D721Med (cell line): ENCODE data around the gene NCMAP.

ENCODE experiments used
- DNase-seq: peaks from one replicate; pipeline ENCODE4 v3.0.0; 2011; ENCODE audit warnings: low spot score; ENCODE audit not compliant: insufficient read length
- FAIRE-seq: peaks from 2 replicates; lab custom pipeline; 2011; peaks lifted over from hg19 to GRCh38; lab: Jason Lieb, UNC
- TF ChIP-seq, protein P1 (sequence below): IDR thresholded peaks from 2 replicates; pipeline ENCODE4 v1.5.1; 2012; ENCODE audit warnings: mild to moderate bottlenecking, control low read depth; ENCODE audit not compliant: insufficient read depth; ENCODE audit errors: missing control alignments

Gene NCMAP

DNA sequence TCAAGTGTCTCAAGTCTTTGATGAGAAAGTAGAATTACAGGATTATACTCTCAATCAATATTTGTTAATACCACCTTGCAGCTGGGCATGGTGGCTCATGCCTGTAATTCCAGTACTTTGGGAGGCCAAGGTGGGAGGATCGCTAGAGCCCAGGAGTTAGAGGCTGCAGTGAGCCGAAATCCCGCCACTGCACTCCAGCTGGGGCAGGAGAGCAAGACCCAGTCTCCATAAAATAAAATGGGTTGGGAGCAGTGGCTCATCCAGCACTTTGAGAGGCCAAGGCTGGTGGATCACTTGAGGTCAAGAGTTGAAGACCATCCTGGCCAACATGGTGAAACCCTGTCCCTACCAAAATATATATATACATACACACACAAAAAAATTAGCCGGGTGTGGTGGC lies 1.2 kb upstream of the NCMAP start:
- TF ChIP-seq, protein P1, sequence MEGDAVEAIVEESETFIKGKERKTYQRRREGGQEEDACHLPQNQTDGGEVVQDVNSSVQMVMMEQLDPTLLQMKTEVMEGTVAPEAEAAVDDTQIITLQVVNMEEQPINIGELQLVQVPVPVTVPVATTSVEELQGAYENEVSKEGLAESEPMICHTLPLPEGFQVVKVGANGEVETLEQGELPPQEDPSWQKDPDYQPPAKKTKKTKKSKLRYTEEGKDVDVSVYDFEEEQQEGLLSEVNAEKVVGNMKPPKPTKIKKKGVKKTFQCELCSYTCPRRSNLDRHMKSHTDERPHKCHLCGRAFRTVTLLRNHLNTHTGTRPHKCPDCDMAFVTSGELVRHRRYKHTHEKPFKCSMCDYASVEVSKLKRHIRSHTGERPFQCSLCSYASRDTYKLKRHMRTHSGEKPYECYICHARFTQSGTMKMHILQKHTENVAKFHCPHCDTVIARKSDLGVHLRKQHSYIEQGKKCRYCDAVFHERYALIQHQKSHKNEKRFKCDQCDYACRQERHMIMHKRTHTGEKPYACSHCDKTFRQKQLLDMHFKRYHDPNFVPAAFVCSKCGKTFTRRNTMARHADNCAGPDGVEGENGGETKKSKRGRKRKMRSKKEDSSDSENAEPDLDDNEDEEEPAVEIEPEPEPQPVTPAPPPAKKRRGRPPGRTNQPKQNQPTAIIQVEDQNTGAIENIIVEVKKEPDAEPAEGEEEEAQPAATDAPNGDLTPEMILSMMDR, result no peak
- FAIRE-seq (no peak), DNase-seq (no peak)

DNA sequence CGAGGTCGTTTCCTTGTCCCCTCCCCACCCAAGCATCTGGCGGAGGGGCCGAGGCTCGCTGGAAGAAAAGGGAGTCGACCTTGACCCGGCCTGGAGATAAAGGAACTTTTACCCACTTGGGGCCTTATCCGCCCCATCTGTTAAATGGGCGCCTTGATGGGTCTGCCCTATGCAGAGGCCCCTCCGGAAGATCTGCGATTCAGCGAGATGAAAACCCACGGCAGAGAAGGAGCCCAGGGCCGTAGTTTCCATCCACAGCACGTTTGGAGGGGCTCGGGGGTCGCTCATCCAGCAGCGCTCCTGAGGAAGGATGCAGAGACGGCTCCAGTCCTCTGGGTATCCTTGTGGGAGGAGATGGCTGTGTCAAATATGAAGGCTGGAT lies 518 bp downstream of the NCMAP start:
- TF ChIP-seq, protein P1, result no peak
- DNase-seq (no peak), FAIRE-seq (no peak)

DNA sequence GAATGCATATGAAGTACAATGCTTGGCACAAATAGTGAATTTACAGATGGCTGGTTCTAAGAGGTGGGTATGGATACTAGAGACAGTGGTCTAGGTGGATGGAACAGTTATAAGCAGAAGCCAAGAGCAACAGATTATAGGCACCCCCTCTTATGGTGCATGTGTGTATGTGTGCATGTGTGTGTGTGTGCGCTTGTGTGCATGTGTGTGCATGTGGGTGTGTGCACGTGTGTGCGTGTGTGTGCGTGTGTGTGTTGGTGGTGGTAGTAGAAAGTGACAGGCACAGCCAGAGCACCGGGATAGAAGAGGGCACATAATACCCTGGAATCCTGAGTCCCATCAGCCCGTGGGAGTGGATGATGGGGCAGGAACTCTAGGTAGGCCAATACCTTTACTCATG lies 1.3 kb downstream of the NCMAP start:
- TF ChIP-seq, protein P1, result no peak
- DNase-seq, result no peak
- FAIRE-seq, result no peak

DNA sequence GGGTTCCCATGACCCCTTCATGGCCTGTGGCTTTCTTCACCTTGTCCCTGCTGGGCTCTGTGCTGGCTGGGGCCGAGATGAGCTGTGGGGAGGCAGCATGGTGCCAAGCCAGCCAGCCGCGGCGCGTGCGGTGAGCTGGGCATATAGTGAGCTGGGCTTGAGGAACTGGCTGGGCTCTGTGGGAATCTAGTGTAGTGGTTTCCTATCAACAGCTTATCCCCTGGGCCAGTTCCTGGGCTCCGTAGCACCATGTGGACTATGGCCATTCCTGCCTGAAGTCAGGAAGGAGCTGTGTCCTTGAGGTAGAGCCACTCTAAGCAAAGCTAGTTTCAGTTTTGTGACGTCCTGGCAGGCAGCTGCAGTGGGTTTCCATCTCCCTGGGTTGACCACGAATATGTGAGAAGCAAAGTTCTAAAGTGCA lies 1.8 kb downstream of the NCMAP start:
- TF ChIP-seq, protein P1, result no peak
- FAIRE-seq, result no peak
- no peak for DNase-seq

DNA sequence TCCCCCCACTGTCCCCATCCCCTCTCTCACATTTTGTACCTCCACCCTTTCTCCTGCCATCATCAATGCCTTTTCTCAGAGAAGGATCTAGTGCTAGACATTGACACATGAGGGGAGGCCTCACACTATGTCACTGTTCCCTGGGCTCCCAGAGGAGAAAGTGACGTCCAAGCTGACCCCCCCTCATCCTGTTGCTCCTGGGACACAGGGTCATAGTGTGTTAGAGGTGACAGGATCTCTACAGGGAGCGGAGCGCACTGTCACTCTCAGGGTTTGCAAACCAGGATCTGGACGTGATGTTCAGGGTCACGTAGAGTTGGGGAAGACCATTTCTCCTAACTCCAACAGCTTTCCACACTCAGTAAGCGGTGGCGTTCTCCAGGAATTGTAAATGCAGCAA lies 2.6 kb downstream of the NCMAP start:
- DNase-seq (no peak), FAIRE-seq (no peak)
- TF ChIP-seq, protein P1, result no peak

DNA sequence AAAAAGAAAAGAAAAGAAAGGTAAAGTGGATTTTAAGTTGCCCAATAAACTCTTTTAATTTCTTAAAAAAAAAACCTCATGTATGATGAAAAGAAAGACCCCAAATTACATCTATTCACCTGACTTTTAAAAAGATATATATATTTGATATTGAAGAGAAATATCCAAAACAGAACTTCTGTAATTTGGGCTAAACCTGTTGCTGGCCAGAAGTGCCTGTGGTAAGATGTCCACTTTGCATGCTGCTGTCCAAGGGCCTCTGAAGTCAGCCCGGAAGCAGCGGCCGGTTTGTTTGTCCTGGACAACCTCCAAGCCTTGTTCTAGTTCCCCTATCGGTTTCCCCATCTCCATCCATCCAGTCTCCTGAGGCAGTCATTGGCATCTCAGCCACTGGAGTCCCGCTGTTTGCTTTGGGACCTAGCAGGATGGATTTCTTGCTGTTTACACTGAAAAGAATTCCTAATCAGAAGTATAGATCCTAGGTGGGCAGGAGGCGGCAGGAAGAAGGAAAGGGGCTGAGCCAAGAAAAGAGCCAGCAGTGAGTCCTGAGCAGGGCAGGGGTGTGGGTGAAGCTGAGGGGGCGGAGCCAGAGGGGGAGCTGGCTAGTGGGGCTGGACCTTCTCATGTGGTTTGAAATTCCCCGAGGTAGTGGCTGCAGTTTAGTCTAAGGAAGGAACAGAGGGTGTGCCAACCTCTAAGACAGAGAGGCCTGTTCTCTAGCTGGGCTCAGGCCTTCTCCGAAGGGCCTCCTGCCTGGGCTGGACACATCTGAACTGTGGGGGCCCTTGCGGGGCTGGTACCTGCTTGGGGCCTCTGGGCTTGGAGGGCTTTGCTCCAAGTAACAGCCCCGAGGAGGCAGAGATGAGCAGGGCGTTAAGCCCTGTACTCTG lies 3.3 kb downstream of the NCMAP start:
- FAIRE-seq (no peak), DNase-seq (no peak)
- TF ChIP-seq, protein P1, result no peak

DNA sequence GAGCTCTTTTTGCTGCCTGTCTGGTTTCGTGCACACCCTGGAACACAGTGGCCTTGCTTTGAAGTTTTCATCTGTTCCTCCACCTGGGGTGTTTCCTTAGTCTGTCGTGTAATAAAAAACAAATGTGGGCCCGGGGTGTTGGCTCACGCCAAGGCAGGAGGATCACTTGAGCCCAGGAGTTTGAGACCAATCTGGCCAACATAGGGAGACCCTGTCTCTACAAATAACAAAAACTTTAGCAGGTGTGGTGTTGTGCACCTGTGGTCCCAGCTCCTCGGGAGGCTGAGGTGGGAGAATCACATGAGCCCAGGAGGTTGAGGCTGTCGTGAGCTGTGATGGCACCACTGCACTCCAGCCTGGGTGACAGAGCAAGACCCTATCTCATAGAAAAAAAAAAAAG lies 4.5 kb downstream of the NCMAP start:
- TF ChIP-seq, protein P1, result no peak
- DNase-seq, result no peak
- no peak for FAIRE-seq
